ENCODE measurements around the gene DNER.

Gene DNER

GRCh38 chr2:229526951-229527350, 187.4 kb downstream of the DNER start:
- H3K36me3 ChIP-seq (ENCODE audit: control insufficient read depth, insufficient read depth, low read length): peaks cover 2% of the 10 kb centered on the region
- H3K4me2 ChIP-seq (ENCODE audit: low read length): no peak overlapping the region
- H3K9ac ChIP-seq: no peak overlapping the region
- H3K27me3 ChIP-seq (ENCODE audit: control insufficient read depth, insufficient read depth, low read length): no peaks in the 10 kb centered on the region
- TF ChIP-seq CTCF (IDR thresholded peaks at IDR 0.05): no peak
- no peaks in the 10 kb centered on the region for H3K4me1 ChIP-seq
- H3K79me2 ChIP-seq: no peaks in the 10 kb centered on the region
- no peaks in the 10 kb centered on the region for H3K9me3 ChIP-seq (ENCODE audit: control insufficient read depth, low read length)
- H2AFZ ChIP-seq: no peak overlapping the region
- no peak overlapping the region for H3K4me3 ChIP-seq (ENCODE audit: low read depth, low read length)
- no peak overlapping the region for H3K27ac ChIP-seq

GRCh38 chr2:229524799-229525198, 189.6 kb downstream of the DNER start:
- no peak overlapping the region for H3K4me2 ChIP-seq (ENCODE audit: low read length)
- H2AFZ ChIP-seq: no peak overlapping the region
- no peaks in the 10 kb centered on the region for H3K36me3 ChIP-seq (ENCODE audit: control insufficient read depth, insufficient read depth, low read length)
- no peak for TF ChIP-seq CTCF (IDR thresholded peaks at IDR 0.05)
- H3K9ac ChIP-seq: no peak overlapping the region
- no peaks in the 10 kb centered on the region for H3K79me2 ChIP-seq
- no peak overlapping the region for H3K4me3 ChIP-seq (ENCODE audit: low read depth, low read length)
- H3K27ac ChIP-seq: no peak overlapping the region
- H3K9me3 ChIP-seq (ENCODE audit: control insufficient read depth, low read length): no peaks in the 10 kb centered on the region
- H3K4me1 ChIP-seq: no peaks in the 10 kb centered on the region
- H3K27me3 ChIP-seq (ENCODE audit: control insufficient read depth, insufficient read depth, low read length): no peaks in the 10 kb centered on the region

GRCh38 chr2:229523663-229524062, 190.7 kb downstream of the DNER start:
- H3K9ac ChIP-seq: no peak overlapping the region
- H3K27ac ChIP-seq: no peak overlapping the region
- no peak overlapping the region for H3K4me3 ChIP-seq (ENCODE audit: low read depth, low read length)
- no peak for TF ChIP-seq CTCF (IDR thresholded peaks at IDR 0.05)
- H3K4me2 ChIP-seq (ENCODE audit: low read length): no peak overlapping the region
- no peaks in the 10 kb centered on the region for H3K9me3 ChIP-seq (ENCODE audit: control insufficient read depth, low read length)
- no peaks in the 10 kb centered on the region for H3K36me3 ChIP-seq (ENCODE audit: control insufficient read depth, insufficient read depth, low read length)
- no peaks in the 10 kb centered on the region for H3K4me1 ChIP-seq
- H2AFZ ChIP-seq: no peak overlapping the region
- no peaks in the 10 kb centered on the region for H3K27me3 ChIP-seq (ENCODE audit: control insufficient read depth, insufficient read depth, low read length)
- H3K79me2 ChIP-seq: no peaks in the 10 kb centered on the region

- Histone ChIP-seq H3K4me1 (no peaks in the 10 kb centered on the region), H3K27me3 (ENCODE audit: control insufficient read depth, insufficient read depth, low read length) (no peaks in the 10 kb centered on the region), H3K9ac (no peak overlapping the region), H2AFZ (no peak overlapping the region), H3K9me3 (ENCODE audit: control insufficient read depth, low read length) (no peaks in the 10 kb centered on the region), H3K36me3 (ENCODE audit: control insufficient read depth, insufficient read depth, low read length) (no peaks in the 10 kb centered on the region), H3K27ac (no peak overlapping the region), H3K4me2 (ENCODE audit: low read length) (no peak overlapping the region), H3K79me2 (no peaks in the 10 kb centered on the region), H3K4me3 (ENCODE audit: low read depth, low read length) (no peak overlapping the region)
- no peak for TF ChIP-seq CTCF (IDR thresholded peaks at IDR 0.05)
These were observed 192.8 kb downstream of the DNER start for GRCh38 chr2:229521576-229521975.

- TF ChIP-seq CTCF (IDR thresholded peaks at IDR 0.05): no peak
- Histone ChIP-seq H3K4me3 (ENCODE audit: low read depth, low read length) (no peak overlapping the region), H3K4me2 (ENCODE audit: low read length) (no peak overlapping the region), H3K27me3 (ENCODE audit: control insufficient read depth, insufficient read depth, low read length) (no peaks in the 10 kb centered on the region), H3K4me1 (no peaks in the 10 kb centered on the region), H2AFZ (no peak overlapping the region), H3K36me3 (ENCODE audit: control insufficient read depth, insufficient read depth, low read length) (no peaks in the 10 kb centered on the region), H3K9ac (no peak overlapping the region), H3K79me2 (no peaks in the 10 kb centered on the region), H3K9me3 (ENCODE audit: control insufficient read depth, low read length) (no peaks in the 10 kb centered on the region), H3K27ac (no peak overlapping the region)
These were observed 193.7 kb downstream of the DNER start for GRCh38 chr2:229520691-229521096.
